AG04449 (cell line): ENCODE measurements around the gene THAP7.

ENCODE experiments used
- CTCF ChIA-PET: fragments of 350-600 bp; formaldehyde crosslinking; extraction: SDS; loops from one replicate; lab custom pipeline; 2021; ENCODE audit warnings: antibody characterized with exemption; lab: Yijun Ruan, JAX
- POLR2A ChIA-PET: fragments of 400-600, 350-600 bp; formaldehyde crosslinking; extraction: SDS; loops from one replicate; lab custom pipeline; 2020; ENCODE audit warnings: antibody characterized with exemption, inconsistent platforms; lab: Yijun Ruan, JAX
- DNase-seq: peaks from one replicate; pipeline ENCODE4 v3.0.0-alpha.2; 2010; ENCODE audit warnings: low read depth, low spot score
- H3K4me3 ChIP-seq: 2 replicates; pipeline ENCODE4 v1.5.1; 2011; ENCODE audit warnings: low read depth, mild to moderate bottlenecking, control low read depth, low read length
- CTCF ChIP-seq: IDR thresholded peaks from one replicate; pipeline ENCODE4 v1.5.1; 2011; ENCODE audit warnings: mild to moderate bottlenecking, moderate library complexity, low read length, control low read depth, inconsistent platforms; ENCODE audit not compliant: insufficient read depth; ENCODE audit errors: missing control alignments

Gene THAP7

GRCh38 chr22:20994128-20994901, 7.6 kb downstream of the THAP7 start:
- DNase-seq = no peak
- ChIA-PET POLR2A (no interaction called here), CTCF (interaction anchor here (0.8 to 2.0 kb wide), 2 partner anchors 12 to 108 kb away, joined by 3 to 5 read pairs; partner anchors contain the start of gene LZTR1)
- H3K4me3 ChIP-seq = no peak overlapping the region
- TF ChIP-seq CTCF = no peak

DNA sequence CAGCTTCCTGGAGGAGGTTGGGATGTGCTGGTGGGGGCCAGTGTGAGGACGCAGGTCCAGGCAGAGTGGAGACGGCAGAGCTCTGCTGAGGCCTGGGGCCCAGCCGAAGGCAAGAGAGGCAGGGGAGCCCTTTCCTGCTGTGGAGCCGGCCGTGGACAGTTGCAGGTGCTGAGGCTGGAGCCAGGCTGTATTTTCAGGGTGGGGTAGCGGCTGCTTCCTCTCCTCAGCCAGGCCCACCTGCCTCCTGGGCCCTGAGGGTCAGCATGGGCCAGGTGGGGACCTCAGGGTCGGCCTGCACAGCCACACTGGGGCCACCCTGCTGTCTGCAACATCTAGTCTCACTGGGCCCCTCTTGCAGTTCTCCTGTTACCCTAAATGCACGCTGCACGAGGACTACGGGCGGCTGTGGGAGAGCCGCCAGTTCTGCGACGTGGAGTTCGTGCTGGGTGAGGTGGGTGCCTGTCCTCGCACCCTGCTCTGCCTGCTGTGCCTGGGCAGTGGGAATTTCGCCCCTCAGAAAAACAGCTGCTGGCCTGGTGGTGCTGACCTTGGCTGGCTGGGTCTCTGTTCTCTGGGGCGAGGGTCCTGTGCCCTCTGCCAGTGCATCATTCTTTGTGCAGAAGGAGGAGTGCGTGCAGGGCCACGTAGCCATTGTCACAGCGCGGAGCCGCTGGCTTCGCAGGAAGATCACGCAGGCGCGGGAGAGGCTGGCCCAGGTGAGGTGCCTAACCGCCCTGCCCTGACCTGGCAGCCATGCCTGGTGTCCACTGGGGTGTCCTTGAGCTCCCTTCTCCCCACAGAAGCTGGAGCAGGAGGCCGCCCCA, 8.4 kb downstream of the THAP7 start:
- TF ChIP-seq CTCF = no peak
- CTCF ChIA-PET = interaction anchor here (0.8 kb wide), 1 partner anchor 11 kb away, joined by 3 read pairs; the partner anchor contains the start of gene LZTR1
- H3K4me3 ChIP-seq = no peak overlapping the region
- POLR2A ChIA-PET = interaction anchor here (2.3 kb wide), 1 partner anchor 9 kb away, joined by 7 read pairs; the partner anchor contains the start of gene THAP7
- DNase-seq = no peak

- H3K4me3 ChIP-seq = no peak overlapping the region
- no peak for TF ChIP-seq CTCF
- CTCF ChIA-PET = interaction anchor here (1.4 kb wide), 1 partner anchor 10 kb away, joined by 3 read pairs; no protein-coding TSS in a partner anchor
- POLR2A ChIA-PET = interaction anchor here (2.3 kb wide), 1 partner anchor 10 kb away, joined by 7 read pairs; the partner anchor contains the start of gene THAP7
- DNase-seq = no peak
Measured at GRCh38 chr22:20992456-20993303, 9.2 kb downstream of the THAP7 start.

GRCh38 chr22:20992056-20992442, 9.9 kb downstream of the THAP7 start:
- DNase-seq = no peak
- no peak overlapping the region for H3K4me3 ChIP-seq
- ChIA-PET CTCF (interaction anchor here (1.4 kb wide), 1 partner anchor 11 kb away, joined by 3 read pairs; no protein-coding TSS in a partner anchor), POLR2A (interaction anchor here (1.4 to 2.3 kb wide), 2 partner anchors 10 kb away, joined by 6 to 7 read pairs; partner anchors contain the start of genes LZTR1 and THAP7)
- TF ChIP-seq CTCF = no peak

GRCh38 chr22:20991252-20992055, 10.5 kb downstream of the THAP7 start:
- ChIA-PET POLR2A (interaction anchor here (1.4 to 2.3 kb wide), 3 partner anchors 8 to 11 kb away, joined by 6 to 7 read pairs (median 6); partner anchors contain the start of genes LZTR1 and THAP7), CTCF (interaction anchor here (1.1 to 2.0 kb wide), 3 partner anchors 9 to 106 kb away, joined by 3 to 11 read pairs (median 3); partner anchors contain the start of gene LZTR1)
- H3K4me3 ChIP-seq = no peak overlapping the region
- no peak for TF ChIP-seq CTCF
- DNase-seq = no peak
